ENCODE measurements around the gene XYLT1. TPM values are rescaled to one million over a fixed set of nuclear protein-coding genes. Genes with fewer than 3 reads are reported as not detected.

Gene XYLT1
- total and polyA plus RNA-seq, 2 of the 8 experiments (the other 6 are each of a cell fraction or from before 2014, with no cell fraction given) = 6.6 to 25.4 TPM

- no peak overlapping the region for H2BK12ac ChIP-seq (ENCODE audit: low read depth, low read length)
- no peak overlapping the region for H2BK5ac ChIP-seq (ENCODE audit: low read depth, low read length)
- no peak overlapping the region for H3K23ac ChIP-seq (ENCODE audit: insufficient read length)
- H3K18ac ChIP-seq (ENCODE audit: extremely low read depth, low read length) = no peak overlapping the region
- H4K91ac ChIP-seq (replicated peaks; ENCODE audit: insufficient read length, low read length) = no peak overlapping the region
- peaks cover 0 to 20% (median 0%) of the 10 kb centered on the region in 4 experiments; a peak in 2 of 7 replicates for H3K4me1 ChIP-seq (replicated peaks in 1 of 4; ENCODE audit: control insufficient read depth in 3 of 4, insufficient read depth in 4 of 4, low read length in 3 of 4)
- H3K14ac ChIP-seq (ENCODE audit: insufficient read length) = no peak overlapping the region
- H4K5ac ChIP-seq (ENCODE audit: insufficient read length, low read depth, low read length) = no peak overlapping the region
- no peak for FAIRE-seq
- no peak overlapping the region for H2AK5ac ChIP-seq (ENCODE audit: low read depth, low read length)
- DNase-seq (ENCODE audit: low read depth in 1 of 2, low spot score in 2 of 2) = no peak
- no peak overlapping the region for H3K56ac ChIP-seq (replicated peaks; ENCODE audit: insufficient read length, low read depth, low read length)
- H3K23me2 ChIP-seq (ENCODE audit: low read depth, low read length) = 0 out of 2 replicates have a peak, but pooled peaks cover 2% of the 10 kb centered on the region
- no peak overlapping the region for H3K4me2 ChIP-seq (ENCODE audit: insufficient read depth in 1 of 2, low read depth in 2 of 2, low read length in 2 of 2)
- no peak for TF ChIP-seq SP1 (IDR thresholded peaks at IDR 0.05; ENCODE audit: low read depth, low read length)
- TF ChIP-seq KDM4A (IDR thresholded peaks at IDR 0.05; ENCODE audit: low read depth, low read length, severe bottlenecking) = no peak
- TF ChIP-seq CHD2 (IDR thresholded peaks at IDR 0.05; ENCODE audit: low read length) = no peak
- TF ChIP-seq SAP30 (IDR thresholded peaks at IDR 0.05; ENCODE audit: insufficient read depth, insufficient replicate concordance, low read length) = no peak
- TF ChIP-seq EP300 (IDR thresholded peaks at IDR 0.05; ENCODE audit: borderline replicate concordance in 1 of 2, low read depth in 2 of 2, low read length in 2 of 2) = no peak
- TF ChIP-seq SP4 (IDR thresholded peaks at IDR 0.05; ENCODE audit: low read length) = no peak
- no peak for TF ChIP-seq NRF1 (IDR thresholded peaks at IDR 0.05; ENCODE audit: low read depth, low read length)
- no peak for TF ChIP-seq CTCF (IDR thresholded peaks at IDR 0.05; ENCODE audit: control extremely low read depth in 1 of 3, insufficient read depth in 1 of 3, low read depth in 1 of 3, low read length in 3 of 3)
- no peak for TF ChIP-seq CBX5 (IDR thresholded peaks at IDR 0.05; ENCODE audit: low read depth, low read length)
- TF ChIP-seq TCF12 (IDR thresholded peaks at IDR 0.05; ENCODE audit: low read depth, low read length) = no peak
- no peak overlapping the region for H3K4me3 ChIP-seq (ENCODE audit: extremely low read depth in 1 of 4, insufficient read depth in 2 of 4, low read depth in 3 of 4, low read length in 4 of 4)
- no peaks in the 10 kb centered on the region for H3K9me3 ChIP-seq (ENCODE audit: insufficient read depth in 2 of 2, low read depth in 1 of 2, low read length in 1 of 2)
- ChIA-PET CTCF (ENCODE audit: partially characterized antibody) (interaction anchor here (0.9 kb wide), 1 partner anchor 94 kb away, joined by 3 read pairs; no protein-coding TSS in a partner anchor), POLR2A (ENCODE audit: partially characterized antibody) (no interaction called here)
- H3K27ac ChIP-seq (ENCODE audit: low read depth, low read length) = no peak overlapping the region
- H3K79me1 ChIP-seq (ENCODE audit: low read depth, low read length) = peaks cover 2% of the 10 kb centered on the region; the same call in 1 of the 2 replicates
- H3K36me3 ChIP-seq (ENCODE audit: control insufficient read depth in 2 of 4, insufficient read depth in 4 of 4, low read length in 3 of 4) = no peaks in the 10 kb centered on the region
- 83% methylated on average over 4 of the region's 4 CpGs; no CpG with 5 or more reads in 1 of the 2 experiments for WGBS, 2 experiments (ENCODE audit: extremely low coverage in 1 of 2, insufficient coverage in 1 of 2, insufficient read length in 1 of 2, insufficient replicate concordance in 2 of 2, low coverage in 1 of 2, low lambda C conversion rate in 2 of 2, missing lambda C conversion rate in 1 of 2)
- no peak overlapping the region for H2BK15ac ChIP-seq (ENCODE audit: low read length)
- H4K20me1 ChIP-seq (replicated peaks in 1 of 2; ENCODE audit: control insufficient read depth in 1 of 2, insufficient read depth in 2 of 2, low read length in 2 of 2) = no peaks in the 10 kb centered on the region
- no peak overlapping the region for H4K8ac ChIP-seq (ENCODE audit: extremely low read depth, insufficient read depth, low read length)
- H3K9ac ChIP-seq (replicated peaks in 1 of 4; ENCODE audit: extremely low read depth in 1 of 4, low read depth in 3 of 4, low read length in 3 of 4) = no peak overlapping the region
- H3K27me3 ChIP-seq (replicated peaks in 1 of 4; ENCODE audit: control insufficient read depth in 3 of 4, extremely low read depth in 1 of 4, insufficient read depth in 3 of 4, low read length in 3 of 4) = no peaks in the 10 kb centered on the region
- no peak overlapping the region for H2BK120ac ChIP-seq (replicated peaks; ENCODE audit: low read depth, low read length)
- no peak overlapping the region for H2AFZ ChIP-seq (ENCODE audit: low read length)
- no peak overlapping the region for H3K4ac ChIP-seq (replicated peaks; ENCODE audit: insufficient read length, low read depth, low read length)
- H3K79me2 ChIP-seq (ENCODE audit: control insufficient read depth in 1 of 2, insufficient read depth in 2 of 2, low read length in 2 of 2) = no peaks in the 10 kb centered on the region; a peak in 1 of 4 replicates
- no peak overlapping the region for H2BK20ac ChIP-seq (ENCODE audit: low read length)
These were observed 245.9 kb downstream of the XYLT1 start for GRCh38 chr16:17224879-17225281.

All from H1 (cell line).